Smooth muscle cell of the coronary artery (primary cell): ENCODE results near the gene OR4C11. TPM values are rescaled to one million over a fixed set of nuclear protein-coding genes. Genes with fewer than 3 reads are reported as not detected.

Source experiments
- total RNA-seq: library from RNA; depleted of rRNA; stranded (reverse); fragments of >200 nt; gene quantifications from 2 replicates; pipeline ENCODE4 v1.2.3, GENCODE V29; 2014; ENCODE audit warnings: low replicate concordance

Gene OR4C11, protein sequence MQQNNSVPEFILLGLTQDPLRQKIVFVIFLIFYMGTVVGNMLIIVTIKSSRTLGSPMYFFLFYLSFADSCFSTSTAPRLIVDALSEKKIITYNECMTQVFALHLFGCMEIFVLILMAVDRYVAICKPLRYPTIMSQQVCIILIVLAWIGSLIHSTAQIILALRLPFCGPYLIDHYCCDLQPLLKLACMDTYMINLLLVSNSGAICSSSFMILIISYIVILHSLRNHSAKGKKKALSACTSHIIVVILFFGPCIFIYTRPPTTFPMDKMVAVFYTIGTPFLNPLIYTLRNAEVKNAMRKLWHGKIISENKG
- under 0.01 TPM in 1 of 2 replicates, not detected in the other for total RNA-seq

DNA sequence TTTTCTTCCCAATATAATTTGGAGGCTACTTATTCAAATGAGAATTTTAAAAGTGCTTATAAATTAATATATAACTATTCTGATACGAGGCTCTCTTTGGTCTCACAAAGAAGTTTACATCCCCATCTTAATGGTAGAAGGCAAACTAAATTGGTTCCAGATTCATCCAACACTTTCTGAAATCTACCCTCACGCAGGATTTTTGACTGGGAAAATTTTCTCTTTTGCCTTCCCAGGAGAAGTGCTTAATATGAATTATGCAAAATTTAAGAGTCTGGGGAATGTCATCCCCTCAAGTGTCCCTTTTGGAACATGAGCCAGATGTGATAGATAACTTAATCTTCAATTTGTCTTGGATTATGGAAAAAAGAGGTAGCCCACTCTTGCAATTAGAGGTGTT is at the start of gene OR4C11:
Gene OR4C11 (minus strand): TSS at position 101 of the 400 bp plus-strand sequence. CDS start 3,272 bp downstream, outside the sequence.

DNA sequence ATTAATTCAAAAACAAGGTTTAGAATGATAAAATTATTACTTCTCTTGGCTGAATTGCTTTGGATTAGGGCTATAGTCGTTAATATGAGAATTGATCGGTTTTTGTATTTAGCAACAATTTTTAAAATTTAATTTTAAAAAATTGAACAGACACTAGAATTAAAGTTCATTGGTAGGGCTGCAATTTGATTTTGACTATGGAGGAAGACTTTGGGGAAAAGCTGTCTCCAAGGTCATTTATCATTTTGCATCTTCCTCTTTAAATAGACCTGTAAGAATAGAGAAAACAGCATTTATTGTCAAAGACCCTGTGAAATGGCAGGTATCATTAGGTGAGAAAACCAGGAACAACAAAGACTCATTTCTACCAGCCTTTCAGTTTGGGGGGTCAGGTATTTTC is 40.6 kb upstream of the OR4C11 start, which contains the start of gene OR4S2:
Gene OR4S2 (plus strand): TSS at position 301 of the 400 bp plus-strand sequence. CDS start 2,577 bp downstream, outside the sequence.

DNA sequence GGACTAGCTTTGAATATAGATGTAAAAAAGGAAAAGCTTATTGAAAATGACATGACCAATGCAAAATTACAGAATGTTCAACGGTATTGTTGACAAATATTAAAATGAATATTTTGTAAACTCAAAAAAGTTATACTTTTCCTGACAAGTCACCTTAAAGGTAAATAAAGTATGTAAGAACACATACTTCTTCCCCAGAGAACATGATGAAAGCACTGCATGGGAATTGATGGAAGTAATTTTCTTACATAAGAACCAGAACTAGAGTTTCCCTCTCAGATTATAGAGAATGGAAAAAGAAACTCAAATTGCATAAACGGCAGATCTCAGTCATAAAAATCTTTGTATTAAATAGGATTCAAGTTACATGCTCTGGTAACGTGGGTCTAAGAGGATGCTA is 27.4 kb upstream of the OR4C11 start, which contains the start of gene OR4P4:
Gene OR4P4 (plus strand): TSS at position 301 of the 400 bp plus-strand sequence.

DNA sequence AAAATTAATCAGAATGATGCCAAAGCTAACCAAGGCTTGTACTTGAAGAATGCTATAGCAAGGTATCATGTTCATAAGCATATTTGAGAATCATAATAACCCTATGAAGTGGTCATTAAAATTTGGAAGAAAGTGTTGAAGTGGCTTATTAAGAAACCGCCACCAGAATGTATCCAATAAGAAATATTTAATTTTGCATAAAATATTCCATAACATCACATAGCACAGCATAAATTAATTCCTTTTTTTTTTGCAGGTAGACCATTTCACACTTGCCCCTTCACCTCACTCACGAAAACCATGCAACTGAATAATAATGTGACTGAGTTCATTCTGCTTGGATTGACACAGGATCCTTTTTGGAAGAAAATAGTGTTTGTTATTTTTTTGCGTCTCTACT is 35.6 kb downstream of the OR4C11 start, which contains the start of gene OR4C16:
Gene OR4C16 (plus strand): TSS at position 301 of the 400 bp plus-strand sequence. CDS start 0 bp downstream, at position 301.

DNA sequence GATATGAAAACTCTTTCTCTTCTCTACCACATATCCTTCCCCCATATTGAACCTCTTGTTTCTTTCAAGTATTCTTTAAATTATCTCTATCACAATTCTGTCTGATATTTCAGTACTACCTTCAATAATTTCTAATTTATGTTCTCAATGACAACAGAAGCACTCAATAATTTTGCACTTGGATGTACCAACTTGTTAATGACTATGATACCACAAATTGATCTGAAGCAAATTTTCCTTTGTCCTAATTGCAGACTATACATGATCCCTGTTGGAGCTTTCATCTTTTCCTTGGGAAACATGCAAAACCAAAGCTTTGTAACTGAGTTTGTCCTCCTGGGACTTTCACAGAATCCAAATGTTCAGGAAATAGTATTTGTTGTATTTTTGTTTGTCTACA is 53.3 kb downstream of the OR4C11 start, which contains the start of gene OR4C15:
Gene OR4C15 (plus strand): TSS at position 301 of the 400 bp plus-strand sequence. CDS start 0 bp downstream, at position 301.

Other genes with a start within 250 kb of the OR4C11 start
- gene OR4A15, start 239.7 kb downstream of the OR4C11 start, total RNA-seq = not detected in 2 replicates
- not detected in 2 replicates for gene OR4C15, start 53.2 kb downstream of the OR4C11 start, total RNA-seq
- not detected in 2 replicates for gene OR4C16, start 35.5 kb downstream of the OR4C11 start, total RNA-seq
- gene OR4P4, start 27.5 kb upstream of the OR4C11 start, total RNA-seq = not detected in 2 replicates
- not detected in 2 replicates for gene OR4S2, start 40.7 kb upstream of the OR4C11 start, total RNA-seq
- gene OR4C6, start 54.6 kb upstream of the OR4C11 start, total RNA-seq = not detected in 2 replicates
- gene OR5D13, start 165.8 kb upstream of the OR4C11 start, total RNA-seq = not detected in 2 replicates
- gene OR5D14, start 187.9 kb upstream of the OR4C11 start, total RNA-seq = not detected in 2 replicates
- not detected in 2 replicates for gene OR5L1, start 203.7 kb upstream of the OR4C11 start, total RNA-seq
- gene OR5D18, start 212.0 kb upstream of the OR4C11 start, total RNA-seq = not detected in 2 replicates
- not detected in 2 replicates for gene OR5L2, start 219.6 kb upstream of the OR4C11 start, total RNA-seq
- not detected in 2 replicates for gene OR5D16, start 231.1 kb upstream of the OR4C11 start, total RNA-seq